ENCODE measurements around the gene DIP2C. TPM values are rescaled to one million over a fixed set of nuclear protein-coding genes. Genes with fewer than 3 reads are reported as not detected.

Gene DIP2C
- total RNA-seq, 6 experiments from 2014 or later: 23.2 to 28.9 (median 26.3) TPM

- Mint-ChIP-seq H3K27ac (no peak overlapping the region), H3K4me1 (ENCODE audit: low read depth) (no peaks in the 10 kb centered on the region), H3K36me3 (ENCODE audit: low read depth) (peaks cover 35% of the 10 kb centered on the region), H3K4me3 (no peak overlapping the region), H3K9me3 (no peaks in the 10 kb centered on the region), H3K27me3 (ENCODE audit: insufficient read depth) (peaks cover 3% of the 10 kb centered on the region; the same call in 1 of the 2 replicates)
- DNase-seq: no peak
- no peak for TF ChIP-seq CTCF (IDR thresholded peaks at IDR 0.05)
Measured at GRCh38 chr10:387593-387891, 301.9 kb downstream of the DIP2C start.

GRCh38 chr10:386771-387592, 302.5 kb downstream of the DIP2C start:
- peaks cover 3% of the 10 kb centered on the region; the same call in 1 of the 2 replicates for H3K27me3 Mint-ChIP-seq (ENCODE audit: insufficient read depth)
- H3K9me3 Mint-ChIP-seq: no peaks in the 10 kb centered on the region
- no peak overlapping the region for H3K4me3 Mint-ChIP-seq
- peaks cover 40% of the 10 kb centered on the region for H3K36me3 Mint-ChIP-seq (ENCODE audit: low read depth)
- no peak for DNase-seq
- no peaks in the 10 kb centered on the region for H3K4me1 Mint-ChIP-seq (ENCODE audit: low read depth)
- no peak overlapping the region for H3K27ac Mint-ChIP-seq
- TF ChIP-seq CTCF (IDR thresholded peaks at IDR 0.05): no peak

GRCh38 chr10:385571-386300, 303.7 kb downstream of the DIP2C start:
- peaks cover 3% of the 10 kb centered on the region; the same call in 1 of the 2 replicates for H3K27me3 Mint-ChIP-seq (ENCODE audit: insufficient read depth)
- DNase-seq: no peak
- H3K4me1 Mint-ChIP-seq (ENCODE audit: low read depth): no peaks in the 10 kb centered on the region
- H3K27ac Mint-ChIP-seq: no peak overlapping the region
- peaks cover 46% of the 10 kb centered on the region for H3K36me3 Mint-ChIP-seq (ENCODE audit: low read depth)
- TF ChIP-seq CTCF (IDR thresholded peaks at IDR 0.05): no peak
- H3K4me3 Mint-ChIP-seq: no peak overlapping the region
- no peaks in the 10 kb centered on the region for H3K9me3 Mint-ChIP-seq

GRCh38 chr10:384538-385305, 304.7 kb downstream of the DIP2C start:
- no peaks in the 10 kb centered on the region for H3K9me3 Mint-ChIP-seq
- no peak overlapping the region for H3K27ac Mint-ChIP-seq
- H3K36me3 Mint-ChIP-seq (ENCODE audit: low read depth): peaks cover 46% of the 10 kb centered on the region
- no peak overlapping the region for H3K4me3 Mint-ChIP-seq
- DNase-seq: no peak
- H3K27me3 Mint-ChIP-seq (ENCODE audit: insufficient read depth): peaks cover 3% of the 10 kb centered on the region; the same call in 1 of the 2 replicates
- no peaks in the 10 kb centered on the region for H3K4me1 Mint-ChIP-seq (ENCODE audit: low read depth)
- TF ChIP-seq CTCF (IDR thresholded peaks at IDR 0.05): no peak

GRCh38 chr10:383519-383918, 305.9 kb downstream of the DIP2C start:
- H3K27ac Mint-ChIP-seq: no peak overlapping the region
- H3K36me3 Mint-ChIP-seq (ENCODE audit: low read depth): peaks cover 50% of the 10 kb centered on the region
- no peak overlapping the region for H3K4me3 Mint-ChIP-seq
- no peak for DNase-seq
- TF ChIP-seq CTCF (IDR thresholded peaks at IDR 0.05): no peak
- no peaks in the 10 kb centered on the region for H3K4me1 Mint-ChIP-seq (ENCODE audit: low read depth)
- no peaks in the 10 kb centered on the region for H3K9me3 Mint-ChIP-seq
- peaks cover 3% of the 10 kb centered on the region; the same call in 1 of the 2 replicates for H3K27me3 Mint-ChIP-seq (ENCODE audit: insufficient read depth)

Data from HFFc6 (cell line).